Hepatocyte (in vitro differentiated cells): ENCODE measurements around the gene PEX11B. TPM values are rescaled to one million over a fixed set of nuclear protein-coding genes. Genes with fewer than 3 reads are reported as not detected.

ENCODE experiments used
- DNase-seq: peaks from one replicate; pipeline ENCODE4 v3.0.0-alpha.2; 2016; ENCODE audit warnings: low spot score
- H2AFZ ChIP-seq: fragments of 200-600 bp; sonication (generic); 2 replicates; pipeline ENCODE4 v1.6.0; 2016; ENCODE audit warnings: antibody characterized with exemption, mild to moderate bottlenecking
- H3K27ac ChIP-seq: fragments of 200-600 bp; sonication (generic); 2 replicates; pipeline ENCODE4 v1.5.1; 2016; ENCODE audit warnings: mild to moderate bottlenecking
- H3K27me3 ChIP-seq: fragments of 200-600 bp; sonication (generic); 2 replicates; pipeline ENCODE4 v1.6.1; 2016
- H3K36me3 ChIP-seq: fragments of 200-600 bp; sonication (generic); replicated peaks from 2 replicates; pipeline ENCODE4 v1.5.1; 2016; ENCODE audit warnings: low read depth; ENCODE audit not compliant: insufficient read depth
- H3K4me1 ChIP-seq: fragments of 200-600 bp; sonication (generic); 2 replicates; pipeline ENCODE4 v1.5.1; 2016; ENCODE audit warnings: mild to moderate bottlenecking, moderate library complexity; ENCODE audit not compliant: insufficient read depth
- H3K4me2 ChIP-seq: fragments of 200-600 bp; sonication (generic); 2 replicates; pipeline ENCODE4 v1.6.0; 2016
- H3K4me3 ChIP-seq: fragments of 200-600 bp; sonication (generic); 2 replicates; pipeline ENCODE4 v1.5.1; 2016; ENCODE audit warnings: mild to moderate bottlenecking
- H3K79me2 ChIP-seq: fragments of 200-600 bp; sonication (generic); 2 replicates; pipeline ENCODE4 v1.6.0; 2017; ENCODE audit warnings: mild to moderate bottlenecking
- H3K9me2 ChIP-seq: fragments of 200-600 bp; sonication (generic); replicated peaks from 2 replicates; pipeline ENCODE4 v1.6.0; 2017; ENCODE audit warnings: mild to moderate bottlenecking; ENCODE audit not compliant: insufficient read depth
- H3K9me3 ChIP-seq: fragments of 200-600 bp; sonication (generic); 2 replicates; pipeline ENCODE4 v1.5.1; 2016; ENCODE audit warnings: low read depth, mild to moderate bottlenecking
- H4K20me1 ChIP-seq: fragments of 200-600 bp; sonication (generic); 2 replicates; pipeline ENCODE4 v1.6.0; 2016; ENCODE audit warnings: mild to moderate bottlenecking; ENCODE audit not compliant: insufficient read depth, poor library complexity, severe bottlenecking
- CTCF ChIP-seq: fragments of 200-600 bp; sonication (generic); IDR thresholded peaks from 2 replicates; pipeline ENCODE4 v1.5.1; 2016; ENCODE audit warnings: antibody characterized with exemption, mild to moderate bottlenecking; ENCODE audit not compliant: poor library complexity
- EZH2 ChIP-seq: fragments of 200-600 bp; sonication (generic); IDR thresholded peaks from 2 replicates; pipeline ENCODE4 v1.6.1; 2016; ENCODE audit warnings: antibody characterized with exemption, mild to moderate bottlenecking, borderline replicate concordance
- EZH2phosphoT487 ChIP-seq: fragments of 200-600 bp; sonication (generic); IDR thresholded peaks from one replicate; pipeline ENCODE4 v1.6.1; 2018; ENCODE audit warnings: antibody characterized with exemption, mild to moderate bottlenecking, low read depth, moderate library complexity; ENCODE audit not compliant: unreplicated experiment, severe bottlenecking
- WGBS: methylation state at CpG from one replicate; pipeline ENCODE4 v1.1.6; 2016; ENCODE audit warnings: low lambda C conversion rate; ENCODE audit errors: missing lambda C conversion rate; 5-methylcytosine and 5-hydroxymethylcytosine counted together
- polyA plus RNA-seq: library from polyadenylated mRNA; unstranded; fragments of >200 nt; fragmentation: Nextera tagmentation; extraction: Ambion mirVana; gene quantifications from 2 replicates; pipeline ENCODE4 v1.2.1, GENCODE V29; 2016
- total RNA-seq: library from RNA; depleted of rRNA; stranded (reverse); fragments of >200 nt; gene quantifications from 2 replicates; pipeline ENCODE4 v1.2.3, GENCODE V29; 2014

PEX11B gene
- total and polyA plus RNA-seq, 2 experiments from 2014 or later: 28.1 to 30.4 TPM

DNA sequence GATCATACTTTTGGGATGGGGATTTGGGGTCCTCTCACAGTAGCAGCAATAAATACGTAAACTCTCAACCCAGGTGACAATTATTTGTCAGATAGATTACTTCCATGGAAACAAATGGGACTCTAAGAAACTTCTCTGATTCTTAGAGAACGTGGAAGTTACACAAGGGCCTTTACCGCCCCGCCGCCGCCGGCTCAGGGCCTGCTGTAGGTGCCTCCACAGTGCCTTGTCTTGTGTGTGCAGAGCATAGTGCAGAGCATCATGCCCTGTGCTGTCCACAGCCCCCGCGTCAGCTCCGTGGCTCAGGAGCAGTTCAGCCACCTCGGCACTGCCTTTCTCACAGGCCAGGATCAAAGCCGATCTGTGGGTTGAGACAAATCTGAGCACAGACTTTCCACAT, 43.9 kb downstream of the PEX11B start:
- no peaks in the 10 kb centered on the region for H3K79me2 ChIP-seq
- H3K36me3 ChIP-seq: no peaks in the 10 kb centered on the region
- no peaks in the 10 kb centered on the region for H3K27me3 ChIP-seq
- H3K9me3 ChIP-seq: no peaks in the 10 kb centered on the region
- H2AFZ ChIP-seq: no peak overlapping the region
- no peak overlapping the region for H3K4me2 ChIP-seq
- no peak for DNase-seq
- H3K9me2 ChIP-seq: no peaks in the 10 kb centered on the region
- WGBS: 93% methylated on average over 12 of the region's 12 CpGs
- no peak for TF ChIP-seq EZH2phosphoT487
- TF ChIP-seq EZH2: no peak
- no peak overlapping the region for H3K4me3 ChIP-seq
- H3K27ac ChIP-seq: no peak overlapping the region
- H4K20me1 ChIP-seq: no peaks in the 10 kb centered on the region
- peaks cover 13% of the 10 kb centered on the region for H3K4me1 ChIP-seq

- H3K4me1 ChIP-seq: peaks cover under 1% of the 10 kb centered on the region
- no peaks in the 10 kb centered on the region for H3K9me3 ChIP-seq
- TF ChIP-seq EZH2phosphoT487: no peak
- no peaks in the 10 kb centered on the region for H4K20me1 ChIP-seq
- H3K79me2 ChIP-seq: no peaks in the 10 kb centered on the region
- DNase-seq: no peak
- peak overlapping the region; percentile 77 for H3K4me2 ChIP-seq
- H3K4me3 ChIP-seq: no peak overlapping the region
- no peaks in the 10 kb centered on the region for H3K36me3 ChIP-seq
- no peak overlapping the region for H3K27ac ChIP-seq
- WGBS: 54% methylated on average over 47 of the region's 47 CpGs
- no peaks in the 10 kb centered on the region for H3K9me2 ChIP-seq
- no peaks in the 10 kb centered on the region for H3K27me3 ChIP-seq
- H2AFZ ChIP-seq: peak overlapping the region; percentile 56
These were observed 46.3 kb downstream of the PEX11B start for GRCh38 chr1:145871994-145872924.

DNA sequence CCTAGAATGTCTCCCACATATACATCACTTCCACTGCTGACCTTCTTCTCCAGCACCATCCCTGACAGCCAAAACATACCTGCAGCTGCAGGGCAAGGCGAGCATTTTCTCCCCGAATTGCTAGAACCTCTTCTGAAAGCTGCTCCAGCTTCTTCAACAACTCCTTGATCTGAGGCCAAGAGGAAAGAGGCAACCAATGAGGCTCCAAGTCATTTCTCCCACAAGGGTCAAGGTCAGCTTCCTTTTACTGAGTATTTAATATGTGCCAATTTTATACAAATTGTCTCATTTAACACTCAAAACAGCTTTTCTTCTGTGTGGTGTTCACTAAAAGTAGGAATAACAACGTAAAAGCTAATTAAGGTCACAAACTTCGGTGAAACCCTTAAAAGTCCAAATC, 50.3 kb downstream of the PEX11B start:
- H3K4me1 ChIP-seq: no peaks in the 10 kb centered on the region
- H3K79me2 ChIP-seq: no peaks in the 10 kb centered on the region
- no peaks in the 10 kb centered on the region for H3K36me3 ChIP-seq
- H3K4me2 ChIP-seq: no peak overlapping the region
- H4K20me1 ChIP-seq: no peaks in the 10 kb centered on the region
- 87% methylated on average over 4 of the region's 4 CpGs for WGBS
- H3K9me2 ChIP-seq: no peaks in the 10 kb centered on the region
- TF ChIP-seq EZH2phosphoT487 (no peak), CTCF (no peak), EZH2 (no peak)
- H2AFZ ChIP-seq: no peak overlapping the region
- H3K27ac ChIP-seq: no peak overlapping the region
- DNase-seq: no peak
- H3K9me3 ChIP-seq: no peaks in the 10 kb centered on the region
- no peaks in the 10 kb centered on the region for H3K27me3 ChIP-seq
- H3K4me3 ChIP-seq: no peak overlapping the region

DNA sequence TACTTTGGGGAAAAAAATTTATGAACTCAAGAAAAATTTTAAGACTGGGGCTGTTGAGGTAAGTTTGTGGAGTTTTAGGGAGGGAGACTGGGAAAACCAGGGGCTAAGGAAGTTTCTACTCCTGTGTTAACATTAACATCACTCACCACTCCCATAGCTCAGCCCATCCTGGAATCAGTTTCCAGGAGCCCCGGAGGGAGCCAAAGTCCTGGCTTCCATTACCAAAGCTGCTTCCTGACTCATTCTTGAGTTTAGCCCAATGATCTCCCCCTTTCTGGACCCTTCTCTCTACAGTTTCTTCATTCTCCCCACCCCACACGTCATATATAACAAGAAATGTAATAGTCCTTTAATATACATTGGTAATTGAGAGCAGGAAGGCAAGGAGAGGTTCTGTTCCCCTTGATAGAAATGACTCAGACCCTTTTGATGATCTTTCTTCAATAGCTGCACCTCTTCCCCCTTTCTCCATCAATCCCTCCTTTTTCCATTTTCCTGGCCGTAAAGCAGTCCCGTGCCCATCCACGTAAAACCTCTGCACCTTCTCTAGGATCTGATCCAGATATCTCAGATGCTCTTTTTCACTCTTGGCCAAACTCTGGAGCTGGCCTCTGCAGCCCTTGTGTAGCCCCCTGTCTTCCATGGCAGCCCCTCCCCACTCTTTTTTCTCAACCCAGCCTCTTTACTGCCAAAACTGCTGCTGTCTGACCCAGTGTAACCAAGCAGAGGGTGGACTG, 55.1 kb downstream of the PEX11B start:
- no peaks in the 10 kb centered on the region for H3K27me3 ChIP-seq
- H3K4me1 ChIP-seq: peaks cover 5% of the 10 kb centered on the region
- no peak overlapping the region for H2AFZ ChIP-seq
- WGBS: 77% methylated on average over 5 of the region's 5 CpGs
- H4K20me1 ChIP-seq: no peaks in the 10 kb centered on the region
- DNase-seq: no peak
- H3K27ac ChIP-seq: no peak overlapping the region
- H3K9me3 ChIP-seq: no peaks in the 10 kb centered on the region
- H3K4me2 ChIP-seq: no peak overlapping the region
- no peaks in the 10 kb centered on the region for H3K9me2 ChIP-seq
- no peaks in the 10 kb centered on the region for H3K36me3 ChIP-seq
- no peak for TF ChIP-seq CTCF
- TF ChIP-seq EZH2phosphoT487: no peak
- H3K4me3 ChIP-seq: no peak overlapping the region
- no peaks in the 10 kb centered on the region for H3K79me2 ChIP-seq

Other genes with a start within 250 kb of the PEX11B start
- gene PDZK1, start 211.3 kb downstream of the PEX11B start, total RNA-seq: 44.9 and 50.5 TPM in 2 replicates
- 30.4 and 44.1 TPM in 2 replicates for gene PDZK1, start 211.3 kb downstream of the PEX11B start, polyA plus RNA-seq
- not detected in 2 replicates for gene CD160, start 199.2 kb downstream of the PEX11B start, total RNA-seq
- not detected in 2 replicates for gene CD160, start 199.2 kb downstream of the PEX11B start, polyA plus RNA-seq
- 10.3 and 13.7 TPM in 2 replicates for gene RNF115, start 94.6 kb downstream of the PEX11B start, total RNA-seq
- 8.6 and 8.7 TPM in 2 replicates for gene RNF115, start 94.6 kb downstream of the PEX11B start, polyA plus RNA-seq
- 19.6 and 29.2 TPM in 2 replicates for gene POLR3C, start 94.5 kb downstream of the PEX11B start, total RNA-seq
- 20.6 and 20.9 TPM in 2 replicates for gene POLR3C, start 94.5 kb downstream of the PEX11B start, polyA plus RNA-seq
- 4.9 and 5.2 TPM in 2 replicates for gene NUDT17, start 73.1 kb downstream of the PEX11B start, total RNA-seq
- gene NUDT17, start 73.1 kb downstream of the PEX11B start, polyA plus RNA-seq: 1.3 and 2.7 TPM in 2 replicates
- gene PIAS3, start 59.6 kb downstream of the PEX11B start, total RNA-seq: 18.0 and 18.1 TPM in 2 replicates
- gene PIAS3, start 59.6 kb downstream of the PEX11B start, polyA plus RNA-seq: 51.2 and 60.7 TPM in 2 replicates
- gene ANKRD35, start 32.9 kb downstream of the PEX11B start, total RNA-seq: 0.43 and 0.76 TPM in 2 replicates
- 2.2 and 2.4 TPM in 2 replicates for gene ANKRD35, start 32.9 kb downstream of the PEX11B start, polyA plus RNA-seq
- gene ITGA10, start 8.7 kb downstream of the PEX11B start, total RNA-seq: 0.60 and 1.3 TPM in 2 replicates
- 2.1 and 4.7 TPM in 2 replicates for gene ITGA10, start 8.7 kb downstream of the PEX11B start, polyA plus RNA-seq
- 141 and 154 TPM in 2 replicates for gene RBM8A, start 8.8 kb upstream of the PEX11B start, total RNA-seq
- 185 and 189 TPM in 2 replicates for gene RBM8A, start 8.8 kb upstream of the PEX11B start, polyA plus RNA-seq
- 14.0 and 17.9 TPM in 2 replicates for gene LIX1L, start 39.3 kb upstream of the PEX11B start, total RNA-seq
- 15.3 and 16.3 TPM in 2 replicates for gene LIX1L, start 39.3 kb upstream of the PEX11B start, polyA plus RNA-seq
- 0.28 and 0.90 TPM in 2 replicates for gene ANKRD34A, start 45.9 kb upstream of the PEX11B start, total RNA-seq
- 0.76 and 0.83 TPM in 2 replicates for gene ANKRD34A, start 45.9 kb upstream of the PEX11B start, polyA plus RNA-seq
- gene POLR3GL, start 46.0 kb upstream of the PEX11B start, total RNA-seq: 10.5 and 15.6 TPM in 2 replicates
- 27.2 and 27.3 TPM in 2 replicates for gene POLR3GL, start 46.0 kb upstream of the PEX11B start, polyA plus RNA-seq
- gene TXNIP, start 77.9 kb upstream of the PEX11B start, total RNA-seq: 160 TPM in 2 replicates
- 75.3 and 85.0 TPM in 2 replicates for gene TXNIP, start 77.9 kb upstream of the PEX11B start, polyA plus RNA-seq
- 5.7 and 6.7 TPM in 2 replicates for gene HJV, start 103.0 kb upstream of the PEX11B start, total RNA-seq
- gene HJV, start 103.0 kb upstream of the PEX11B start, polyA plus RNA-seq: 1.00 and 3.0 TPM in 2 replicates
- gene NBPF10, start 226.1 kb upstream of the PEX11B start, total RNA-seq: 1.0 and 1.2 TPM in 2 replicates
- 0.76 and 1.1 TPM in 2 replicates for gene NBPF10, start 226.1 kb upstream of the PEX11B start, polyA plus RNA-seq